ENCODE results near the gene ANO3.
"Not testable (repeated sequence)": the region's sequence is repeated elsewhere in the genome, so short reads cannot be mapped to it uniquely, and the experiment has no call there.

Gene ANO3
- 0 to 0.06 (median 0) reads per million in 9 experiments for total RNA-seq

DNA sequence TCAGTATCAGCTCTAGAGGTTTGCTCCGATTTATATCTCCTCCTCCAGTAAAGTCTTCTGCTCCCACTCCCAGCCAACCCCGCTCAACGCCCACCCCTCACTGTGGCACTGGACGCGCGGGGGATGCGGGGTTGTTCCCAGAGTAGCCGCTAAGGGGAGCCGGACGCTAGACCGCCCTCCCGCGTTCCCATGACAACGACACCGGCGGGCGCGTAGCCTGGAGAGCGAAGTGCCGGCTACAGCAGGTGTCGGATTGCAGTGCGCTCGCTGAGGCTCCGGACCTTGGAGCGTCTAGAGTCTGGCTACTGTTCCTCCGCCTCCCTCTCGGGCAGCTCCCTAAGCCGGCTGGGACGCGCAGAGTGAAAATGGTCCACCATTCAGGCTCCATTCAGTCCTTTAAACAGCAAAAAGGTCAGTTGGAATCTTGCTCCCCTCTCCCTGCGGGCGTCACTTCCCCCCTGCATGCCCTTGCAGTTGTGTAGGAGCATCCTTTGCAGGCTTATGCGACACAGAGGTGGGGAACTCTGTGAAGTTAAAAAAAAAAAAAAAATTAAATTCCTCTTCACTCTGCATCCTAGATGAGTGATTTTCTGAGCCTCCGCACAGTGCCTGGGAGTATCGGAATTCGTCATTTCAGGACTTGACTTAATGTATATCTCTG is at the start of gene ANO3:
Gene ANO3 (plus strand): TSS at position 220 of the 661 bp plus-strand sequence. CDS start 146 bp downstream, at position 366.
- no peak within 1 kb of the TSS for H3K4me3 Mint-ChIP-seq
- peaks cover 0 to 7% of the 10 kb centered on the region in 2 donors for H3K9me3 Mint-ChIP-seq
- H3K27me3 Mint-ChIP-seq = no peaks in the 10 kb centered on the region
- DNase-seq (no peak), ATAC-seq (replicated peaks) (no peak)
- no peaks in the 10 kb centered on the region for H3K4me1 Mint-ChIP-seq (ENCODE audit: low read depth in 2 of 2)
- H3K36me3 Mint-ChIP-seq (ENCODE audit: insufficient read depth) = no peaks in the 10 kb centered on the region
- no peak within 1 kb of the TSS for H3K27ac Mint-ChIP-seq

DNA sequence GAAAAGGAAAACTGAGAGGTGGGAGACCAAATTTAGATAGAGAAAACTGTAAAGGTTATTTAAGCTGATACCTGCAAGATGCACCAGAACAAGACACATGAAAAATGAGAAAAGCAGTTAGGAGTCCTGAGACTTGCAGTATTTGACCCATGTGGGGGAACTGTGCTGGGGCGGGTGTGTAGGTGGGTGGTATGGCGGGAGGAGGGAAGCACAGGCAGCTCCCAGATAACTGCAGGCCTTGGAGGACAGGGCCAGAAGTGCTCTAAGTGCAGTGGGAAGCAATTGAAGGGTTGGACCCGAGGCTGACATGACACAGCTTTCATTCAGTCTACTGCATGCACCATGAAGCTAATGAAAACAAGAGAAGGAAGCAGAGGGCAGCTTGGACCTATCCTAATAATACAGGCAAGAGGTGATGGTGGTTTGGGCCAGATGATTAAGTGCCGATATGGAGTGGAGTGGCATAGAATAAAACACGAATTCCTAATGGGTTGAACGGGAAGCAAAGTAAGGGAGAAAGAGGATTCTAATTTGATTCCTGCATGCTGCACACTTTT is 48.0 kb upstream of the ANO3 start:
- H3K27ac Mint-ChIP-seq = no peak overlapping the region
- H3K9me3 Mint-ChIP-seq = no peaks in the 10 kb centered on the region
- peaks cover 0 to 4% of the 10 kb centered on the region in 2 donors for H3K4me1 Mint-ChIP-seq (ENCODE audit: low read depth in 2 of 2)
- ATAC-seq (replicated peaks) (no peak), DNase-seq (no peak)
- no peaks in the 10 kb centered on the region for H3K36me3 Mint-ChIP-seq (ENCODE audit: insufficient read depth)
- peak overlapping the region in 1 of 2 donors; percentile 67 for H3K4me3 Mint-ChIP-seq
- H3K27me3 Mint-ChIP-seq = no peaks in the 10 kb centered on the region

DNA sequence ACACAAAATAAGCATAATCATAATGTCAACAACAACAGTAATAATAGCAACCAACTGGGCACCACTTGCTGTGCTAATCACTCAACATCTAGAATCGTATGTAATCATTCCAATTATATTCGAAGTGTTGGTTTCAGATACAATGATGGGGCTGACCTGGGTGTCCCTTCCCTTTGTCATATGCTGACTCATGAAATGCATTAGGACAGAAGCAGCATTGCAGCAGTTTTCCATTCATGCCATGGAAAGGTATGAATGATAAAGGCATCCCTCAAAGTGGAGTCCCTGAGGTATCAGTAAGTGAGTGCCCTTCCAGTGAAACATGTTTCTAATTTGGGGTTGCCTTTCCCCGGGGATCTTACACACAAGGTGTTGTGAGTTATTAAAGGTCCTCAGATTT is 46.3 kb upstream of the ANO3 start:
- no peak overlapping the region for H3K27ac Mint-ChIP-seq
- H3K9me3 Mint-ChIP-seq = no peaks in the 10 kb centered on the region
- H3K27me3 Mint-ChIP-seq = no peaks in the 10 kb centered on the region
- ATAC-seq (replicated peaks) (no peak), DNase-seq (no peak)
- no peak overlapping the region for H3K4me3 Mint-ChIP-seq
- peaks cover 0 to 4% of the 10 kb centered on the region in 2 donors for H3K4me1 Mint-ChIP-seq (ENCODE audit: low read depth in 2 of 2)
- H3K36me3 Mint-ChIP-seq (ENCODE audit: insufficient read depth) = no peaks in the 10 kb centered on the region

DNA sequence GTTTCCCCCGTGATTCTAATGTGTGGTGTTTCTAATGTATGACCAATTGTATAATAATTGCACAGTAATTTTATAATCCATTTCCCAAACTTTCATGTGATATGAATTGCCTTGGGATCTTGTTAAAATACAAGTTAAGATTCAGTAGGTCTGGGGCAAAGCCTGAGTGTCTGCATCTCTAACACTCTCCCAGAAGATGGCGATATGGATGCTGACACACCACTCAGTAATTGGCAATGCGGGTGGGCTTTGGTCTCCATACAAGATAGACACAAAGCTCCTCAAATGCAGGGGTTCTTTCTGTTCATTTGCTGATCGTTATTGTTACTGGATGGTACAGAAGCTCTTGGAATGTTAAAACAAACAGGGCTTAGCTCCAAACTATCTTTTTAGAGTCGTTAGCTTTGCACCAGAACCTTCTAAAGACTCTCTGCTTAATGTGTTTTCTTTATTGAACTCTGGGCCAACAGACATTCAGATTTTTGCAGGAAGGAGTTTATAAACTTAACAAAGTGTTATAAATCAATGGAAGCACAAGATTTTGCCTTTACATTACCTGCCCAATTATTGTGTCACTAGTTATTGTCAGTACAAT is 45.4 kb upstream of the ANO3 start:
- Mint-ChIP-seq H3K4me1 (ENCODE audit: low read depth in 2 of 2) (peaks cover 0 to 4% of the 10 kb centered on the region in 2 donors), H3K27me3 (no peaks in the 10 kb centered on the region), H3K36me3 (ENCODE audit: insufficient read depth) (no peaks in the 10 kb centered on the region), H3K4me3 (no peak overlapping the region), H3K27ac (no peak overlapping the region), H3K9me3 (no peaks in the 10 kb centered on the region)
- DNase-seq (no peak), ATAC-seq (replicated peaks) (no peak)

DNA sequence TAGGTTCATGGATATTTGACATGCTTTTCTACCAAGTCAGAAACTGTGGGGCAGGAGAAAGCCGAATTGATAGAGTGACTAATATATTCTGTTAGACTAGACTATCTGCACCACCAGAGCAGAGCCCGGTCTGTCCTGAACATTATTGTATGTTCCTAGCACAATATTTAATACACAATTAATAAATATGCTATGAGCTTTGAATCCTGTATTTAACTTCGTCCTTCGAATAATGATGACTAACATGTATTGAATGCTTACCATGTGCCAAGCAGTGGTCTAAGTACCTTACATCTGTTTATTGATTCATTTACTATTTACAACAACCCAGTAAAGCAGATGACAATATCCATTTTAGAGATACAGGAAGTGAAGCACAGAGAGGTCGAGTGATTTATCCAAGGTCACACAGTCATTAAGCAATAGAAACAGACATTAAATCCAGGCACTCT is 44.8 kb upstream of the ANO3 start:
- no peak for DNase-seq
- no peaks in the 10 kb centered on the region for H3K9me3 Mint-ChIP-seq
- no peaks in the 10 kb centered on the region for H3K27me3 Mint-ChIP-seq
- H3K36me3 Mint-ChIP-seq (ENCODE audit: insufficient read depth) = no peaks in the 10 kb centered on the region
- H3K27ac Mint-ChIP-seq = no peak overlapping the region
- H3K4me3 Mint-ChIP-seq = no peak overlapping the region
- no peak for ATAC-seq (replicated peaks)
- peaks cover 0 to 4% of the 10 kb centered on the region in 2 donors for H3K4me1 Mint-ChIP-seq (ENCODE audit: low read depth in 2 of 2)

DNA sequence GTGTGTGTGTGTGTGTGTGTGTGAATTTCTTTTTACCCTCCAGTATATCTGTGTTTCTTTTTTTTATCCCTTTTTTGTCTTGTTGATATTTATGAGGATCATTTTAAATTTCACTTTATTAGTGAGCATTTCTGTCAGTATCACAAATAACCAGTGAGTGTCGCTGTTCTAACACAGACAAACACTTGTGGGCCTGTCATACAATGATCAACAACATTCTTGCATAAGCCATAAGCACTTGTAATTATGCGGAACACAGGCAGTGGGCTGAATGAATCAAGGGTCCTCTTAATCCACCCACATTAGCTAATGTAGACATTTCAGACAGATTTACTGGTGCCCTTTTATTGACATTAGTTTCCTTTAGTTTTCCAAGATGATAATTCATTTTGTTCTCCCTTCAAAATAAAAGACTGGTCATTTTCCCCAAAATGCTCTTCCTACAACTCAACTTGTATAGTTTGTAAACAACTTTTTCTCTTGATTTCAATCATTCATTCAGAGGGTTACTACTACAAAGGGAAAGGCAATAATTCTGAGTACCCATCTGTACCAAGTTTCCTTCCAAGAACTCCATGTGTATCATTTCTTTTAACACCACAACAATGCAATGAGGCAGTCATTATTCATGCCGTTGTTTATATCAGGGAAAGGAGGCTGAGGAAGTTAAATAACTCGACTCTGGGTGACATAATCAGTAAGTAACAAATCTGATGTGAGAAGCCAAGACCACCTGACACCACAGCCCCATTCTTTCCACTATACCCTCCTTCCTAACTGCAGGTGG is 34.5 kb upstream of the ANO3 start:
- Mint-ChIP-seq H3K36me3 (ENCODE audit: insufficient read depth) (no peaks in the 10 kb centered on the region), H3K4me1 (ENCODE audit: low read depth in 2 of 2) (no peaks in the 10 kb centered on the region), H3K9me3 (no peaks in the 10 kb centered on the region), H3K27ac (no peak overlapping the region), H3K4me3 (no peak overlapping the region), H3K27me3 (no peaks in the 10 kb centered on the region)
- DNase-seq (no peak), ATAC-seq (replicated peaks) (no peak)

DNA sequence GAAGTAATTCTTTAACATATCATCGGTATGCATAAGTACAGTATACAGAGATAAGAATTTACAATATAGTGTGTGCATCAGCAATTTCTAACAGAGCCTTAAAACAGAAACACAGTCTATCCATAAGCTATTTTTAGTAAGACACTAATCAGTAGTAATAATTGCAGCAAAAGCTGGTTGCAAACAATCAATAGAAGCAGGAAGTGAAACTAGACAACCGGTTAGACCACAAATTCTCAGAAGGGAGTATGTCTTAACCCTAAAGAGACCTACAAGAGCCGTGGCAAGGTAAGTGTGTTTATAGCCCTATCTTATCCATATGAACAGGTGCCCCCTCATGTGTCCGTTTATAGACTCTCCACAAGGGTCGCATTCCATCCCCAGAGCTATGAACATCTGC is 15.6 kb upstream of the ANO3 start:
- not testable (repeated sequence) for H3K27me3 Mint-ChIP-seq; H3K27ac Mint-ChIP-seq; DNase-seq; H3K4me3 Mint-ChIP-seq; H3K9me3 Mint-ChIP-seq; H3K4me1 Mint-ChIP-seq (ENCODE audit: low read depth in 2 of 2); ATAC-seq (replicated peaks); H3K36me3 Mint-ChIP-seq (ENCODE audit: insufficient read depth)

DNA sequence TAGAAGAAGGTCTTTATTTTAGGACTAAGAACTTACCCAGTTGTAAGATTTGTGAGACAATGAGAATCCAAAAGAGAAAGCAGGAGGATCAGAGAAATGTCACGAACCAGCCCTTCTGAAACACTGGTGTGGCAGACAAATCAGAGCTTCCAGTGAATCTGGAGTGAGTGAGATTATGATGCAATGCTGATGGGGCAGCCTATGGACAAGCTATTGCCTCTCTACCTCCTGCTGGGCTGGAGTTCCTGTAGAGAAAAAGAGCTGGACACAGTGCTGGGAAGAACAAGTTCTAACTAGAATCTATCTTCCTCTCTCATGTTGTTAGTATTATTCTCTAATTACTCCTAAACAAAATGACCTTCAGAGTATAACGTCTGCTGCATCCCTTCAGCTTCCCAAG is 12.0 kb upstream of the ANO3 start:
- no peak overlapping the region for H3K4me3 Mint-ChIP-seq
- DNase-seq (no peak), ATAC-seq (replicated peaks) (no peak)
- peaks cover 0 to 6% of the 10 kb centered on the region in 2 donors for H3K9me3 Mint-ChIP-seq
- H3K36me3 Mint-ChIP-seq (ENCODE audit: insufficient read depth) = no peaks in the 10 kb centered on the region
- H3K27ac Mint-ChIP-seq = no peak overlapping the region
- no peaks in the 10 kb centered on the region for H3K4me1 Mint-ChIP-seq (ENCODE audit: low read depth in 2 of 2)
- H3K27me3 Mint-ChIP-seq = no peaks in the 10 kb centered on the region

DNA sequence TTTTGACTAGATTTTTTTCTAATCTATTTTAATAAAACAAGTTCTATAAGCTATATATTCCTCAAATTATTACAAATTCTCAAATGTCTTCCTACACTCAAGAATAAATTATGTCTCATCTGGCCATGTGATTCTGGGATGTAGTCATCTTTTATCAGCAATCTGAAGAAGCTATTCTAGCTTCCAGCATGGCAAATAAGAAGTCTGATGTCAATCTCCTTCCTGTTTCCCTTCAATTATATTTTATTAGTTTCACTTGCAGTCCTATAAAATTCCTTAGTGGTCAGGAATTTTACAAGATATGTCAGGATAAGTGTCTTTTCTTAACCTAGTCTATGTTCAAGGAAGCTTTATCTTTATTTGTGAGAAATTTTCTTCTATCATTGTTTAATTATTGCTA is 10.4 kb upstream of the ANO3 start:
- ATAC-seq (replicated peaks) (no peak), DNase-seq (no peak)
- no peak overlapping the region for H3K27ac Mint-ChIP-seq
- no peaks in the 10 kb centered on the region for H3K27me3 Mint-ChIP-seq
- no peaks in the 10 kb centered on the region for H3K4me1 Mint-ChIP-seq (ENCODE audit: low read depth in 2 of 2)
- peaks cover 0 to 6% of the 10 kb centered on the region in 2 donors for H3K9me3 Mint-ChIP-seq
- H3K4me3 Mint-ChIP-seq = no peak overlapping the region
- no peaks in the 10 kb centered on the region for H3K36me3 Mint-ChIP-seq (ENCODE audit: insufficient read depth)

DNA sequence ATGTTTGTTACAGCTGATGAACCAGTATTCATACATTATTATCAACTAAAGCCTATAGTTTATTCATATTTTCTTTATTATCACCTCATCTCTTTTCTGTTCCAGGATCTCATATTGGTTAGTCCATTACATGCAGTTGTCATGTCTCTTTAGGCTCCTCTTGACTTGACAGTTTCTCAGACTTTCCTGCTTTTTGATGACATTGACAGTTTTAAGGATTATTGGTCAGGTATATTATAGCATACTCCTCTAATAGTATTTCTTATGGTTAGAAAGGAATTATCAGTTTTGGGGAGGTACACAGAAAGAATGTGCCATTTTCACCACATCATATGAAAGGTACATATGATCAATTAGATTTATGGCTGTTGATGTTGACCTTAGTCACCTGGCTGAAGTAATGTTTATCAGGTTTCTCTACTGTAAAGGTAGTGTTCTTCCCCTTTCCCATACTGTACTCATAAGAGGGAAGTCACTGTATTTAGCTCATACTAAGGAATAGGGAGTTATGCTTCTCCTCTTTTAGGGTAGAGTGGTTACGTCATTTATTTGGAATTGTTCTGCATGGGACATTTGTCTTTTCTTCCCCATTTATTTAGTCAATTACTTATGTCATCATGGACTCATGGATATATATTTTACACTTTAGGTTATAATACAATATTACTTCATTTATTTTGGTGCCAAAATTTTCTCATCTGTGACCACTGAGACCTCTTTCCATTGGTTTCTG is 9.4 kb upstream of the ANO3 start:
- peaks cover 0 to 4% of the 10 kb centered on the region in 2 donors for H3K9me3 Mint-ChIP-seq

DNA sequence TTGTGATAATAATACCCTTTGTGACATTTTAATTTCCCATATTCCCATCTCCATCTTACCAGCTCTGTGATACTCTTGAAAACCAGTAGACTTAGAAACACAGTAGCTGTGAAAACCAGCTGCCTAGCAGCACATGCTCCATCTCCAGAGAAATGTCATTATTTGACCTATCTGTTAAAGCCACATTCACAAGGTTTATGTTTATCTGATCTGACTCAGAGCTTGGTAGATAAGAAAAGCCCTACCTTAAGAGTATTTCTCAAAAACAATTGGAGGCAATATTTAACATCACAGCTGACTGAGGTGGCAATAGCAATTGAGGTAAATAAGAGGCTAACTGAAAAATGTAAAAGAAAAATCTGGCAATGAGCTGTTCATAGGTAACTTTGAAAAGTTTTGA is 8.1 kb upstream of the ANO3 start:
- Mint-ChIP-seq H3K9me3 (peaks cover 0 to 6% of the 10 kb centered on the region in 2 donors), H3K36me3 (ENCODE audit: insufficient read depth) (no peaks in the 10 kb centered on the region), H3K27me3 (no peaks in the 10 kb centered on the region), H3K27ac (no peak overlapping the region), H3K4me1 (ENCODE audit: low read depth in 2 of 2) (no peaks in the 10 kb centered on the region), H3K4me3 (no peak overlapping the region)
- ATAC-seq (replicated peaks) (no peak), DNase-seq (no peak)

More for the DNA sequence above, 9.4 kb upstream of the ANO3 start:
- H3K36me3 Mint-ChIP-seq (ENCODE audit: insufficient read depth) = no peaks in the 10 kb centered on the region
- H3K4me1 Mint-ChIP-seq (ENCODE audit: low read depth in 2 of 2) = no peaks in the 10 kb centered on the region
- no peaks in the 10 kb centered on the region for H3K27me3 Mint-ChIP-seq
- ATAC-seq (replicated peaks) (no peak), DNase-seq (no peak)
- H3K4me3 Mint-ChIP-seq = no peak overlapping the region
- no peak overlapping the region for H3K27ac Mint-ChIP-seq

DNA sequence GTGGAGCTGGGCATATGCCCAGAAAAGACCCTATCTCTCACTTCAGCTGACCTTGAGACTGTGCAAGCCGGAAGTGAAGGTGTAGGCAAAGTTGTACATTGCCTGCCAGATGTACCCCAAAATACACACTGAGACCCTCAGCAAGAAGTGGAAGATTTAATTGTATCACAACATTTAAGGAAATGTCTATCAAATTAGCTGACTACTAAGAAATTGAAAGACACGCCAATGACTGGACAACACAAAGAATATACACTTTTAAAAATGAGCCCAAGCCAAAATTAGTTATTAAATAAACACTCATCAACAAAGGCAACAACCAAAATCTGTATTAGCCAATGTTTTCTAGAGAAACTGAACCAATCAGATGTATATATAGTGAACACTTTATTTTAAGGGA is 7.7 kb upstream of the ANO3 start:
- DNase-seq (no peak), ATAC-seq (replicated peaks) (no peak)
- Mint-ChIP-seq H3K27me3 (no peaks in the 10 kb centered on the region), H3K9me3 (peaks cover 0 to 5% of the 10 kb centered on the region in 2 donors), H3K4me3 (no peak overlapping the region), H3K36me3 (ENCODE audit: insufficient read depth) (no peaks in the 10 kb centered on the region), H3K27ac (no peak overlapping the region), H3K4me1 (ENCODE audit: low read depth in 2 of 2) (no peaks in the 10 kb centered on the region)

DNA sequence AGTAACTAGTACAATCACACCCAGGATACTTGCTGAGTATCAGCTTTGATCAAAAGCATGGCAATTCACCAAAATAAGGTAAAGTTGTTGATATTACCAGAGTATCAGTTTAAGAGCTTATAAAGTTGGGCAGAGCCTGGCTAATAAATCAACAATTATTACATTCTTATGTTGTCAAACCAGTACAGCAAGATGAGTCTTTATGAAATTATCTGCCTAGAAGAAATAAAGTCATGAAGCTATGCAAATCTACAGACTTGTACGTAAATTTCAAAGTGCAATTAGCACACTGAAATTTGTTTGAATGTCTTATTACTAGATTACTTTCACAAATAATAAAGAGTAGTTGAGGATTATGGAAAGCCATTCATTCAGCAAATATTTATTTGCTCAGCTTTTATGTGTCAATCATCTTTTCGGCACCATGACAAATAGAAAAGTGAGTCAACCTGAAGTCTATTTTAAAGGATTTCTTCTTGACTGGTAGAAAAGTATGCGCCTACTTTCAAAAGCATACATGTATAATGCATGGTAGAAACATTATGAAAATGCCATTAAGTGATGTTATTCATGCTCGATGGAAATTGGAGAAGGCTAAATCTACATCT is 5.0 kb upstream of the ANO3 start:
- ATAC-seq (replicated peaks) (no peak), DNase-seq (no peak)
- H3K9me3 Mint-ChIP-seq = peaks cover 0 to 8% of the 10 kb centered on the region in 2 donors
- no peak overlapping the region for H3K27ac Mint-ChIP-seq
- H3K4me3 Mint-ChIP-seq = no peak overlapping the region
- H3K36me3 Mint-ChIP-seq (ENCODE audit: insufficient read depth) = no peaks in the 10 kb centered on the region
- no peaks in the 10 kb centered on the region for H3K27me3 Mint-ChIP-seq
- H3K4me1 Mint-ChIP-seq (ENCODE audit: low read depth in 2 of 2) = no peaks in the 10 kb centered on the region

All from effector memory CD8-positive, alpha-beta T cell (primary cell).